Smooth muscle cell (in vitro differentiated cells): ENCODE results near the gene WDR35. TPM values are rescaled to one million over a fixed set of nuclear protein-coding genes. Genes with fewer than 3 reads are reported as not detected.

ENCODE experiments used
- DNase-seq: peaks from one replicate; lab custom pipeline; 2025; ENCODE audit not compliant: unreplicated experiment; lab: John Stamatoyannopoulos, UW
- H2AFZ ChIP-seq: fragments of 200-600 bp; sonication (generic); 2 replicates; pipeline ENCODE4 v1.6.0; 2016; ENCODE audit warnings: antibody characterized with exemption, low read depth, mild to moderate bottlenecking
- H3F3A ChIP-seq: fragments of 200-600 bp; sonication (generic); 2 replicates; pipeline ENCODE4 v1.6.0; 2017; ENCODE audit warnings: antibody characterized with exemption, low read depth
- H3K27ac ChIP-seq: fragments of 200-600 bp; sonication (generic); 2 replicates; pipeline ENCODE4 v1.5.1; 2016; ENCODE audit warnings: low read depth, mild to moderate bottlenecking
- H3K27me3 ChIP-seq: fragments of 200-600 bp; sonication (generic); 2 replicates; pipeline ENCODE4 v1.6.1; 2016; ENCODE audit warnings: low read depth, mild to moderate bottlenecking
- H3K36me3 ChIP-seq: fragments of 200-600 bp; sonication (generic); 2 replicates; pipeline ENCODE4 v1.5.1; 2016; ENCODE audit warnings: low read depth
- H3K4me1 ChIP-seq: fragments of 200-600 bp; sonication (generic); 2 replicates; pipeline ENCODE4 v1.5.1; 2016; ENCODE audit warnings: low read depth
- H3K4me2 ChIP-seq: fragments of 200-600 bp; sonication (generic); 2 replicates; pipeline ENCODE4 v1.6.0; 2016; ENCODE audit warnings: mild to moderate bottlenecking
- H3K4me3 ChIP-seq: fragments of 200-600 bp; sonication (generic); 2 replicates; pipeline ENCODE4 v1.5.1; 2016; ENCODE audit warnings: mild to moderate bottlenecking
- H3K79me2 ChIP-seq: fragments of 200-600 bp; sonication (generic); 2 replicates; pipeline ENCODE4 v1.6.0; 2016; ENCODE audit warnings: low read depth, mild to moderate bottlenecking
- H3K9ac ChIP-seq: fragments of 200-600 bp; sonication (generic); 2 replicates; pipeline ENCODE4 v1.6.0; 2016; ENCODE audit warnings: low read depth
- H3K9me3 ChIP-seq: fragments of 200-600 bp; sonication (generic); replicated peaks from 2 replicates; pipeline ENCODE4 v1.5.1; 2016; ENCODE audit warnings: low read depth
- H4K20me1 ChIP-seq: fragments of 200-600 bp; sonication (generic); 2 replicates; pipeline ENCODE4 v1.6.0; 2016; ENCODE audit warnings: low read depth
- WGBS: methylation state at CpG from one replicate; pipeline ENCODE4 v1.1.7; 2016; ENCODE audit warnings: low lambda C conversion rate; 5-methylcytosine and 5-hydroxymethylcytosine counted together
- polyA plus RNA-seq: library from polyadenylated mRNA; unstranded; fragments of >200 nt; fragmentation: Nextera tagmentation; extraction: Ambion mirVana; gene quantifications from 2 replicates; pipeline ENCODE4 v1.2.1, GENCODE V29; 2016
- total RNA-seq: library from RNA; depleted of rRNA; stranded (reverse); fragments of >200 nt; gene quantifications from 2 replicates; pipeline ENCODE4 v1.2.3, GENCODE V29; 2014
- TF ChIP-seq, protein P1 (sequence below): fragments of 200-600 bp; sonication (generic); IDR thresholded peaks from 2 replicates; pipeline ENCODE4 v1.5.1; 2017; ENCODE audit warnings: borderline replicate concordance, mild to moderate bottlenecking, antibody characterized with exemption; ENCODE audit not compliant: insufficient read depth, poor library complexity, severe bottlenecking

Gene WDR35
- total and polyA plus RNA-seq, 2 experiments from 2014 or later: 0.70 to 4.7 TPM

DNA sequence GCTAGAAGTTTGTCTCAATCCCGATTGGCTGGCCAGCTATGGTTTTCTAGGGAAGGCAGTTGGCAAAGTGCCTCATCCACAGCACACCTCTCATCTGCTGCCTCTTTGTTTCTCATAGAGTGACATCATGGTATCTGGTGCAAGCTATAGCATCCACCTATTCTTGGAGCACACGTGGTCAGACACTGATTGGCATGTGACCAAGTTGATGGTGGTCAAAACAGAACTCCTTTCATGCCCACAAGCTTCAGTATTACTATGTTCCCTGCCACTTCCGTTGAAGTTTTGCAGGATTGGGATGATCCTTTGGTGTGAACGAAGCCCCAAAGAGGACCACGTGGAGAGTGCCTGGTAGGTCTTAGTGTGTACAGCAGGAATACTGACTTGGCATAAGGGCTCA is 116.9 kb downstream of the WDR35 start:
- Histone ChIP-seq H3K4me2 (no peak overlapping the region), H3K27ac (no peak overlapping the region), H3F3A (no peaks in the 10 kb centered on the region), H3K79me2 (no peaks in the 10 kb centered on the region), H3K4me3 (no peak overlapping the region), H4K20me1 (no peaks in the 10 kb centered on the region), H3K27me3 (peaks cover 2% of the 10 kb centered on the region), H2AFZ (no peak overlapping the region), H3K36me3 (no peaks in the 10 kb centered on the region), H3K9ac (no peak overlapping the region), H3K9me3 (no peaks in the 10 kb centered on the region), H3K4me1 (no peaks in the 10 kb centered on the region)
- TF ChIP-seq, protein P1, sequence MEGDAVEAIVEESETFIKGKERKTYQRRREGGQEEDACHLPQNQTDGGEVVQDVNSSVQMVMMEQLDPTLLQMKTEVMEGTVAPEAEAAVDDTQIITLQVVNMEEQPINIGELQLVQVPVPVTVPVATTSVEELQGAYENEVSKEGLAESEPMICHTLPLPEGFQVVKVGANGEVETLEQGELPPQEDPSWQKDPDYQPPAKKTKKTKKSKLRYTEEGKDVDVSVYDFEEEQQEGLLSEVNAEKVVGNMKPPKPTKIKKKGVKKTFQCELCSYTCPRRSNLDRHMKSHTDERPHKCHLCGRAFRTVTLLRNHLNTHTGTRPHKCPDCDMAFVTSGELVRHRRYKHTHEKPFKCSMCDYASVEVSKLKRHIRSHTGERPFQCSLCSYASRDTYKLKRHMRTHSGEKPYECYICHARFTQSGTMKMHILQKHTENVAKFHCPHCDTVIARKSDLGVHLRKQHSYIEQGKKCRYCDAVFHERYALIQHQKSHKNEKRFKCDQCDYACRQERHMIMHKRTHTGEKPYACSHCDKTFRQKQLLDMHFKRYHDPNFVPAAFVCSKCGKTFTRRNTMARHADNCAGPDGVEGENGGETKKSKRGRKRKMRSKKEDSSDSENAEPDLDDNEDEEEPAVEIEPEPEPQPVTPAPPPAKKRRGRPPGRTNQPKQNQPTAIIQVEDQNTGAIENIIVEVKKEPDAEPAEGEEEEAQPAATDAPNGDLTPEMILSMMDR: no peak
- 88% methylated on average over 5 of the region's 5 CpGs for WGBS
- DNase-seq: no peak

DNA sequence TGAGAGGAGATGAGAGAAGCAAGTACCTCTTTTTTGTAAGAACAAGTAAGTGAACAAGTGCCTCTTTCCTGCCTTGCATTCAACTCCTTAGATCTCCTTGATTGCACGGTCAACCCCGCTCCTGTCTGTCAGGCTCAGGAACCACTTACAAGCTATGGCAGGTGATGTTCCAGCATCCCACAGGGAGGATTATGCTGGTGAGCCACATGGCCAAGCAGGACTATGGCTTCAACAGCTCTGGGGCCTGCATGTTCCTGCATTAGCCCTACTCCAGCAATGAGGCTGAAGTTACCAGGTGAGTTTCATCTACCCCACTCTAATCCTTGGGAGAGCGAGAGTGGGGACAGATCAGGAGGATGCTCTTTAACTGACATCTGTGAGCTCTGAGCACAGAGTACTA is 117.6 kb downstream of the WDR35 start:
- Histone ChIP-seq H2AFZ (no peak overlapping the region), H3F3A (no peaks in the 10 kb centered on the region), H4K20me1 (no peaks in the 10 kb centered on the region), H3K9me3 (no peaks in the 10 kb centered on the region), H3K4me1 (no peaks in the 10 kb centered on the region), H3K4me2 (no peak overlapping the region), H3K27ac (no peak overlapping the region), H3K36me3 (no peaks in the 10 kb centered on the region), H3K4me3 (no peak overlapping the region), H3K9ac (no peak overlapping the region), H3K79me2 (no peaks in the 10 kb centered on the region), H3K27me3 (peaks cover 5% of the 10 kb centered on the region)
- TF ChIP-seq, protein P1: no peak
- no peak for DNase-seq
- 91% methylated on average over 3 of the region's 3 CpGs for WGBS

DNA sequence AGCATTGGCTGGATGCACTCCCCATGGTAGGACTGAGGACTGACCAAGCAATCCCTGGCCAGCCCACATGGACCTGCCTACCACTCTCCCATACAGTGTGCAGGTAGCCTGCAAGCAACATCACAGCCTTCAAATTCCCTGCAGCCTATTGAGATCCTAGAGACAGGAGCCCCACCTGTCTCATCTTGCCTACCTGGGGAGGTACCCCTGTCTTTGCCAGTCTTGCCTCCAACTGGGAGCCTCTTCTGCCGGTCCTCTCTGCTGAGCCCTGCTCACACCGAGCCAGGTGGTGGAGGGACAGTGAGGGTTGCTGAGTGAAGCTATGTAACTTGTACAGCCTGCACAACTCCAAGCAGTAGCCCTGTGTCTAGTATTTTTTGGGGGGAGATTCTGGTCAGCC is 118.1 kb downstream of the WDR35 start:
- DNase-seq: no peak
- Histone ChIP-seq H3K9me3 (no peaks in the 10 kb centered on the region), H3K27me3 (peaks cover 5% of the 10 kb centered on the region), H3K4me2 (no peak overlapping the region), H4K20me1 (no peaks in the 10 kb centered on the region), H3K4me3 (no peak overlapping the region), H2AFZ (no peak overlapping the region), H3K27ac (no peak overlapping the region), H3K36me3 (no peaks in the 10 kb centered on the region), H3K4me1 (no peaks in the 10 kb centered on the region), H3K9ac (no peak overlapping the region), H3F3A (no peaks in the 10 kb centered on the region), H3K79me2 (no peaks in the 10 kb centered on the region)
- TF ChIP-seq, protein P1: no peak
- 96% methylated on average over 2 of the region's 2 CpGs for WGBS

DNA sequence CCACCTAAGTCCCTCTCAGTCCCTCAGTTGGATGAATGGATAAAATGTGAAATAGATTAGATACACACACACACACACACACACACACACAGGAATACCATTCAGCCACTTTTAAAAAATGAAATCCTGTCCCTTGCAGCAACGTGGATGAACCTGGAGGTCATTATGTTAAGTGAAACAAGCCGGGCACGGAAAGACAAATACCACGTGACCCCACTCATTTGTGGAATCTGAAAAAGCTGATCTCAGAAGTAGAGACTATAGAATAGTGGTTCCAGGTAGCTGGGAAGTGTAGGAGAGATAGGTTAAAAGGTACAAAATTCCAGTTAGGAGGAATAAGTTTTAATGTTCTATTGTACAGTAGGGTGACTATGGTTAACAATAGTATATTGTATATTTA is 119.1 kb downstream of the WDR35 start:
- TF ChIP-seq, protein P1: no peak

More for the DNA sequence above, 119.1 kb downstream of the WDR35 start:
- no peak overlapping the region for H3K9ac ChIP-seq
- no peaks in the 10 kb centered on the region for H3K79me2 ChIP-seq
- DNase-seq: no peak
- 91% methylated on average over 4 of the region's 4 CpGs for WGBS
- H4K20me1 ChIP-seq: no peaks in the 10 kb centered on the region
- no peak overlapping the region for H3K27ac ChIP-seq
- H3K27me3 ChIP-seq: peaks cover 5% of the 10 kb centered on the region
- no peak overlapping the region for H2AFZ ChIP-seq
- H3K4me2 ChIP-seq: no peak overlapping the region
- no peaks in the 10 kb centered on the region for H3K36me3 ChIP-seq
- no peaks in the 10 kb centered on the region for H3K9me3 ChIP-seq
- no peaks in the 10 kb centered on the region for H3K4me1 ChIP-seq
- H3K4me3 ChIP-seq: no peak overlapping the region
- H3F3A ChIP-seq: no peaks in the 10 kb centered on the region
